KMS-11 (cell line): Measurements from ENCODE around the gene TOP1.

Experiments used
- H2AFZ ChIP-seq: fragments of 200-600 bp; sonication (generic); 2 replicates; pipeline ENCODE4 v1.6.1; 2016; ENCODE audit warnings: antibody characterized with exemption, mixed run types, low read depth
- H3K27ac ChIP-seq: fragments of 200-600 bp; sonication (generic); 2 replicates; pipeline ENCODE4 v1.6.1; 2016; ENCODE audit warnings: mild to moderate bottlenecking, mixed run types
- H3K27me3 ChIP-seq: fragments of 200-600 bp; sonication (generic); 2 replicates; pipeline ENCODE4 v1.6.1; 2017; ENCODE audit warnings: mild to moderate bottlenecking, low read depth, mixed run types, moderate library complexity; ENCODE audit not compliant: insufficient read depth
- H3K36me3 ChIP-seq: fragments of 200-600 bp; sonication (generic); 2 replicates; pipeline ENCODE4 v1.6.1; 2017; ENCODE audit warnings: mild to moderate bottlenecking, mixed run types; ENCODE audit not compliant: insufficient read depth
- H3K4me1 ChIP-seq: fragments of 200-600 bp; sonication (generic); 2 replicates; pipeline ENCODE4 v1.6.1; 2016; ENCODE audit warnings: mild to moderate bottlenecking, low read depth, mixed run types; ENCODE audit not compliant: poor library complexity, severe bottlenecking
- H3K4me2 ChIP-seq: fragments of 200-600 bp; sonication (generic); 2 replicates; pipeline ENCODE4 v1.7.0; 2016; ENCODE audit warnings: mild to moderate bottlenecking, mixed run types
- H3K4me3 ChIP-seq: fragments of 200-600 bp; sonication (generic); IDR thresholded peaks from 2 replicates; pipeline ENCODE4 v1.6.1; 2017; ENCODE audit warnings: low read depth, low read length, mixed read lengths; ENCODE audit not compliant: insufficient read depth
- H3K79me2 ChIP-seq: fragments of 200-600 bp; sonication (generic); 2 replicates; pipeline ENCODE4 v1.6.1; 2016; ENCODE audit warnings: low read depth, mixed run types; ENCODE audit not compliant: insufficient read depth
- H3K9ac ChIP-seq: fragments of 200-600 bp; sonication (generic); 2 replicates; pipeline ENCODE4 v1.6.1; 2016; ENCODE audit warnings: mild to moderate bottlenecking, mixed run types
- H4K20me1 ChIP-seq: fragments of 200-600 bp; sonication (generic); 2 replicates; pipeline ENCODE4 v1.6.1; 2016; ENCODE audit warnings: mild to moderate bottlenecking, mixed run types; ENCODE audit not compliant: insufficient read depth
- CTCF ChIP-seq: fragments of 200-600 bp; sonication (generic); conservative IDR thresholded peaks from 2 replicates; pipeline ENCODE4 v1.6.1; 2017; ENCODE audit warnings: low read depth, mild to moderate bottlenecking, antibody characterized with exemption, low read length, moderate library complexity, mixed read lengths

The TOP1 gene

GRCh38 chr20:40996326-40996725 is 32.3 kb upstream of the TOP1 start:
- Histone ChIP-seq H3K9ac (no peak overlapping the region), H3K27me3 (no peaks in the 10 kb centered on the region), H3K27ac (no peak overlapping the region), H3K79me2 (no peaks in the 10 kb centered on the region), H3K4me2 (no peak overlapping the region), H3K4me3 (no peak overlapping the region), H3K4me1 (peaks cover 11% of the 10 kb centered on the region), H3K36me3 (no peaks in the 10 kb centered on the region), H2AFZ (no peak overlapping the region), H4K20me1 (no peaks in the 10 kb centered on the region)
- TF ChIP-seq CTCF: no peak

GRCh38 chr20:40997116-40997515 is 31.5 kb upstream of the TOP1 start:
- Histone ChIP-seq H2AFZ (no peak overlapping the region), H3K27ac (no peak overlapping the region), H3K4me2 (no peak overlapping the region), H3K36me3 (no peaks in the 10 kb centered on the region), H3K4me1 (peaks cover 4% of the 10 kb centered on the region), H3K79me2 (no peaks in the 10 kb centered on the region), H3K9ac (no peak overlapping the region), H3K27me3 (no peaks in the 10 kb centered on the region), H3K4me3 (no peak overlapping the region), H4K20me1 (no peaks in the 10 kb centered on the region)
- no peak for TF ChIP-seq CTCF

- Histone ChIP-seq H3K9ac (no peak overlapping the region), H3K4me2 (no peak overlapping the region), H3K27ac (no peak overlapping the region), H3K27me3 (no peaks in the 10 kb centered on the region), H3K4me3 (no peak overlapping the region), H3K79me2 (no peaks in the 10 kb centered on the region), H3K4me1 (peaks cover 28% of the 10 kb centered on the region), H2AFZ (no peak overlapping the region), H4K20me1 (no peaks in the 10 kb centered on the region), H3K36me3 (no peaks in the 10 kb centered on the region)
- no peak for TF ChIP-seq CTCF
These were observed 28.8 kb upstream of the TOP1 start for GRCh38 chr20:40999841-41000240.

GRCh38 chr20:41000628-41001027 is 28.0 kb upstream of the TOP1 start:
- H3K36me3 ChIP-seq: no peaks in the 10 kb centered on the region
- H3K4me2 ChIP-seq: no peak overlapping the region
- no peak for TF ChIP-seq CTCF
- H3K27me3 ChIP-seq: no peaks in the 10 kb centered on the region
- no peaks in the 10 kb centered on the region for H4K20me1 ChIP-seq
- no peaks in the 10 kb centered on the region for H3K79me2 ChIP-seq
- no peak overlapping the region for H3K27ac ChIP-seq
- no peak overlapping the region for H3K4me3 ChIP-seq
- H3K4me1 ChIP-seq: peaks cover 28% of the 10 kb centered on the region
- H2AFZ ChIP-seq: no peak overlapping the region
- no peak overlapping the region for H3K9ac ChIP-seq
